IMR-90 (cell line): ENCODE data around the gene FAM83G. TPM values are rescaled to one million over a fixed set of nuclear protein-coding genes. Genes with fewer than 3 reads are reported as not detected.

Experiments used
- ATAC-seq: fragments of 200-7000 bp; cut with Tn5 transposase; 2 replicates; pipeline ENCODE4 v1.9.1; 2020; ENCODE audit warnings: low read depth, mild to moderate bottlenecking, moderate library complexity
- BruUV-seq: library from RNA; stranded (reverse); fragments of 400-500 nt; replicated peaks from 2 replicates; lab custom pipeline; 2021; lab: Mats Ljungman, UMichigan
- CTCF ChIA-PET: fragments of 300-600 bp; formaldehyde crosslinking; extraction: SDS; loops from one replicate; lab custom pipeline; 2021; ENCODE audit warnings: antibody characterized with exemption; lab: Yijun Ruan, JAX
- POLR2A ChIA-PET: fragments of 300-600 bp; sonication (Branson Sonifier 250); formaldehyde crosslinking; loops from one replicate; lab custom pipeline; 2022; ENCODE audit warnings: antibody characterized with exemption; ENCODE audit not compliant: unreplicated experiment; lab: Charles Lee
- DNase-seq: peaks from one replicate; pipeline ENCODE4 v3.0.0; 2013
- H2AFZ ChIP-seq: replicated peaks from 2 replicates; pipeline ENCODE3; 2013; ENCODE audit warnings: low read length, mild to moderate bottlenecking; ENCODE audit not compliant: poor library complexity
- H2AK5ac ChIP-seq: 2 replicates; pipeline ENCODE4 v1.6.1; 2013; ENCODE audit warnings: low read depth, low read length, inconsistent platforms
- H2AK9ac ChIP-seq: replicated peaks from 2 replicates; pipeline ENCODE3; 2013; ENCODE audit warnings: mild to moderate bottlenecking, low read depth, low read length, moderate library complexity; ENCODE audit not compliant: poor library complexity
- H2BK120ac ChIP-seq: 2 replicates; pipeline ENCODE4 v1.6.1; 2013; ENCODE audit warnings: low read depth, low read length, inconsistent platforms
- H2BK15ac ChIP-seq: 3 replicates; pipeline ENCODE4 v1.6.1; 2013; ENCODE audit warnings: low read depth, low read length, inconsistent platforms
- H2BK20ac ChIP-seq: 2 replicates; pipeline ENCODE4 v1.6.1; 2013; ENCODE audit warnings: low read depth, mild to moderate bottlenecking, inconsistent platforms, low read length, moderate library complexity
- H2BK5ac ChIP-seq: 2 replicates; pipeline ENCODE4 v1.6.1; 2013; ENCODE audit warnings: mild to moderate bottlenecking, low read depth, low read length, inconsistent platforms; ENCODE audit not compliant: poor library complexity, severe bottlenecking
- H3K14ac ChIP-seq: replicated peaks from 2 replicates; pipeline ENCODE4 v1.6.1; 2013; ENCODE audit warnings: low read depth, low read length, inconsistent platforms
- H3K18ac ChIP-seq: 2 replicates; pipeline ENCODE4 v1.6.1; 2013; ENCODE audit warnings: low read depth, low read length, control low read depth
- H3K23ac ChIP-seq: 2 replicates; pipeline ENCODE4 v1.6.1; 2013; ENCODE audit warnings: low read depth, low read length, inconsistent platforms
- H3K27ac ChIP-seq: 2 replicates; pipeline ENCODE4 v1.5.1; 2013; ENCODE audit warnings: mild to moderate bottlenecking, control low read depth, low read length; ENCODE audit not compliant: insufficient read depth
- H3K27me3 ChIP-seq: 2 replicates; pipeline ENCODE4 v1.6.1; 2013; ENCODE audit warnings: low read length; ENCODE audit not compliant: control insufficient read depth, insufficient read depth
- H3K36me3 ChIP-seq: 2 replicates; pipeline ENCODE4 v1.6.1; 2013; ENCODE audit warnings: low read length, mixed read lengths; ENCODE audit not compliant: control insufficient read depth, insufficient read depth
- H3K4ac ChIP-seq: 2 replicates; pipeline ENCODE4 v1.6.1; 2013; ENCODE audit warnings: low read depth, low read length, inconsistent platforms
- H3K4me1 ChIP-seq: 2 replicates; pipeline ENCODE4 v1.6.1; 2013; ENCODE audit warnings: low read length, mixed read lengths; ENCODE audit not compliant: control insufficient read depth, insufficient read depth
- H3K4me2 ChIP-seq: 2 replicates; pipeline ENCODE4 v1.6.1; 2013; ENCODE audit warnings: low read depth, mild to moderate bottlenecking, control low read depth, low read length, moderate library complexity
- H3K4me3 ChIP-seq: 2 replicates; pipeline ENCODE4 v1.5.1; 2013; ENCODE audit warnings: low read depth, mild to moderate bottlenecking, control low read depth, low read length, moderate library complexity; ENCODE audit not compliant: insufficient read depth
- H3K56ac ChIP-seq: 2 replicates; pipeline ENCODE4 v1.6.1; 2013; ENCODE audit warnings: low read length, inconsistent platforms; ENCODE audit not compliant: insufficient read depth; ENCODE audit errors: extremely low read depth
- H3K79me1 ChIP-seq, 2 experiments: 2 replicates each; pipeline ENCODE4 v1.6.1; 2013; ENCODE audit warnings: low read length in 2 of 2, inconsistent platforms in 1 of 2, low read depth in 1 of 2
- H3K9ac ChIP-seq: 2 replicates; pipeline ENCODE4 v1.6.1; 2013; ENCODE audit warnings: low read depth, low read length, control low read depth
- H3K9me1 ChIP-seq: 2 replicates; pipeline ENCODE4 v1.6.1; 2013; ENCODE audit warnings: low read length, inconsistent platforms; ENCODE audit not compliant: insufficient read depth
- H3K9me3 ChIP-seq: 2 replicates; pipeline ENCODE4 v1.6.1; 2013; ENCODE audit warnings: low read length; ENCODE audit not compliant: control insufficient read depth, insufficient read depth
- H4K20me1 ChIP-seq: 2 replicates; pipeline ENCODE4 v1.6.1; 2013; ENCODE audit warnings: low read length, inconsistent platforms; ENCODE audit not compliant: insufficient read depth
- H4K5ac ChIP-seq: 2 replicates; pipeline ENCODE4 v1.6.1; 2013; ENCODE audit warnings: mild to moderate bottlenecking, low read depth, low read length, control low read depth
- H4K8ac ChIP-seq, 2 experiments: 2 replicates each; pipeline ENCODE4 v1.6.1; 2013; ENCODE audit warnings: low read depth in 2 of 2, low read length in 2 of 2, control low read depth in 1 of 2, inconsistent platforms in 1 of 2
- H4K91ac ChIP-seq: 2 replicates; pipeline ENCODE4 v1.6.1; 2013; ENCODE audit warnings: low read depth, low read length, inconsistent platforms; ENCODE audit not compliant: insufficient read depth
- CEBPB ChIP-seq: IDR thresholded peaks from 2 replicates; pipeline ENCODE4 v1.6.1; 2012; ENCODE audit warnings: low read depth, low read length, improper control_type of control experiment
- CHD1 ChIP-seq: IDR thresholded peaks from 2 replicates; pipeline ENCODE4 v1.6.1; 2012; ENCODE audit warnings: low read depth, low read length, improper control_type of control experiment
- NFE2L2 ChIP-seq: fragments of 150-350 bp; IDR thresholded peaks from 2 replicates; pipeline ENCODE4 v1.6.1; 2016; ENCODE audit warnings: low read depth, mild to moderate bottlenecking, low read length
- RCOR1 ChIP-seq: IDR thresholded peaks from 2 replicates; pipeline ENCODE4 v1.6.1; 2012; ENCODE audit warnings: mild to moderate bottlenecking, low read length, improper control_type of control experiment; ENCODE audit not compliant: insufficient replicate concordance
- RFX5 ChIP-seq: IDR thresholded peaks from 2 replicates; pipeline ENCODE4 v1.8.0; 2012; ENCODE audit warnings: low read depth, mild to moderate bottlenecking, low read length, moderate library complexity
- WGBS, 2 experiments: methylation state at CpG; one replicate each; pipeline versions ENCODE4 v1.1.5 to v1.1.7; 2013; ENCODE audit warnings: missing lambda C conversion rate in 2 of 2; ENCODE audit not compliant: insufficient read length in 1 of 2; ENCODE audit errors: extremely low coverage in 2 of 2; 5-methylcytosine and 5-hydroxymethylcytosine counted together
- dilution Hi-C: fragments of 300-500 bp; cut with HindIII; formaldehyde crosslinking; loops from one replicate; pipeline ENCODE4 v1.14.3; 2018; ENCODE audit warnings: low sequenced_read_pairs; ENCODE audit not compliant: unreplicated experiment
- in situ Hi-C: fragments of 300-500 bp; cut with MboI; formaldehyde crosslinking; loops from 3 replicates; pipeline ENCODE4 v1.14.3; 2019; ENCODE audit warnings: low sequenced_read_pairs, inconsistent platforms, mixed read lengths
- intact Hi-C: fragments of 100-400 bp; cut with micrococcal nuclease; formaldehyde crosslinking; loops from 2 replicates; pipeline ENCODE4 v1.10.0; 2022
- polyA plus RNA-seq, 3 experiments: library from polyadenylated mRNA; depleted of rRNA; stranded (reverse); fragments of >200 nt; gene quantifications; 2 replicates each; pipeline ENCODE4 v1.2.3, GENCODE V29; 2012; ENCODE audit warnings: low replicate concordance in 1 of 3
- total RNA-seq: library from RNA; depleted of rRNA; stranded (reverse); fragments of >200 nt; gene quantifications from 2 replicates; pipeline ENCODE4 v1.2.3, GENCODE V29; 2012

The FAM83G gene
- total and polyA plus RNA-seq, 2 of the 4 experiments (the other 2 are of a cell fraction): 9.5 to 12.6 TPM

DNA sequence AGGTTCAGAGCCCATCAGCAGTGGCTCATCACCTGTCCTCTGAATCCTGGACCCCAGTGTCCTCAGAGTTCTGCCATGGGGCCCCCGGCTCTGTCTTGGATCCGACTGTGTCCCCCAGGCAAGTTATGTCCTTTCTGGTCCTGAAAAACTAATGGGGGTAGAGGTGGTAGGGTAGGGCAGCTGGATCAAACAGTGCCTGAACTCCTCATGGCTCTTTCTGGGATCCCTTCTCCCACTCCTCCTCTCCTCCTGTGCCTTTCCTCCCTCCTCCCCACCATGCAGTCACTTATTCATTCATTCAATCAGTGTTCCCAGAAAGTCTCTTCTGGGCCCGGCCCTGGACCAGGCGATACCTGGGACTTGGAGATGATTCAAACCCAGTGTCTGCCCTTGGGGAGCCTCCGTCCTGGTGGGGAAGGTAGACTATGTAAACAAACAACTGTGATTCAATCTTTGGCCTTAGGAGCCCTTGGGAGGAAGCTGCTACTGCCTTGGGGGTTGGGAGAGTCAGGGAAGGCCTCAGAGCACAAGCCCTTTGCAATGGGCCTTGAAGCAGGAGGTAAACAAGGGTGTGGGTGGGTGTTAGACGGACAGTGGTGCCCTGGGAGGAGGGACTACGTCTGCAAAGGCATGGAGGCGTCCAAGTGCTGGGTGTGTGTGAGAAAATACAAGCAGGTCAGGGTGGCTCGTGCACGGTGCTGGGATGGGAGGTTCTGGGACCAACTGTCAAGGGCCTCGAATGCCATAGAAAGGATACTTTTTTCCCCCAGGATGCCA is 6.4 kb upstream of the FAM83G start:
- H2BK20ac ChIP-seq: no peak overlapping the region
- ATAC-seq (peak; percentile 63), DNase-seq (no peak)
- peak overlapping the region; percentile 79 for H3K4ac ChIP-seq
- no peak overlapping the region for H2BK5ac ChIP-seq
- dilution Hi-C loops: no loop called here
- H2AFZ ChIP-seq: peak overlapping the region; percentile 72
- H2BK120ac ChIP-seq: peak overlapping the region; percentile 43; the same call in 1 of the 2 replicates
- H3K36me3 ChIP-seq: no peaks in the 10 kb centered on the region
- intact Hi-C loops: no loop called here
- H3K14ac ChIP-seq: peak overlapping the region; percentile 89
- peak overlapping the region; percentile 27; the same call in 1 of the 2 replicates for H4K5ac ChIP-seq
- H4K20me1 ChIP-seq: no peaks in the 10 kb centered on the region
- 33% methylated on average over 3 of the region's 11 CpGs; no CpG with 5 or more reads in 1 of the 2 experiments for WGBS, 2 experiments
- H4K8ac ChIP-seq: peak overlapping the region in 1 of 2 experiments; percentile 79; a peak in 2 of 4 replicates
- no peak overlapping the region for H3K56ac ChIP-seq
- no peak overlapping the region; the same call in 1 of the 2 replicates for H3K18ac ChIP-seq
- H3K4me3 ChIP-seq: no peak overlapping the region
- BruUV-seq: no TSS peak
- no peak overlapping the region for H3K4me2 ChIP-seq
- peaks cover 11% of the 10 kb centered on the region for H3K9me1 ChIP-seq
- peak overlapping the region; percentile 87 for H3K23ac ChIP-seq
- H3K4me1 ChIP-seq: peaks cover 5% of the 10 kb centered on the region
- H2AK9ac ChIP-seq: no peak overlapping the region
- no peak overlapping the region for H2BK15ac ChIP-seq
- ChIA-PET POLR2A (no interaction called here), CTCF (no interaction called here)
- H3K9ac ChIP-seq: no peak overlapping the region
- H3K27me3 ChIP-seq: no peaks in the 10 kb centered on the region
- in situ Hi-C loops: no loop called here
- H3K79me1 ChIP-seq: no peaks in the 10 kb centered on the region; a peak in 1 of 4 replicates
- H3K9me3 ChIP-seq: no peaks in the 10 kb centered on the region
- TF ChIP-seq CHD1 (no peak), RCOR1 (peak; percentile 23), NFE2L2 (no peak), CEBPB (no peak), RFX5 (no peak)
- H4K91ac ChIP-seq: no peak overlapping the region; the same call in 1 of the 2 replicates
- no peak overlapping the region for H3K27ac ChIP-seq
- H2AK5ac ChIP-seq: peak overlapping the region; percentile 17; the same call in 1 of the 2 replicates
